GM21367 (cell line): ENCODE measurements around the gene ZNF524.
A peak's percentile ranks its signal among the peaks of the same experiment; 100 is the strongest.
"Not testable (repeated sequence)": the region's sequence is repeated elsewhere in the genome, so short reads cannot be mapped to it uniquely, and the experiment has no call there.

Experiments
- ATAC-seq: cut with Tn5 transposase; IDR thresholded peaks from one replicate; pipeline ENCODE4 v1.9.1; 2021; ENCODE audit not compliant: unreplicated experiment

Gene ZNF524

GRCh38 chr19:55581145-55581822 is 18.8 kb upstream of the ZNF524 start:
- ATAC-seq: no peak

GRCh38 chr19:55581823-55582223 is 18.3 kb upstream of the ZNF524 start:
- no peak for ATAC-seq

GRCh38 chr19:55582284-55582683 is 17.8 kb upstream of the ZNF524 start:
- ATAC-seq: not testable (repeated sequence)

- not testable (repeated sequence) for ATAC-seq
Observed at GRCh38 chr19:55583897-55584296, 16.2 kb upstream of the ZNF524 start.

GRCh38 chr19:55584871-55585270 is 15.2 kb upstream of the ZNF524 start:
- ATAC-seq: no peak

GRCh38 chr19:55585658-55586339 is 14.3 kb upstream of the ZNF524 start:
- no peak for ATAC-seq

GRCh38 chr19:55586976-55587668 is 13.0 kb upstream of the ZNF524 start:
- ATAC-seq: peak; percentile 85

- no peak for ATAC-seq
Observed at GRCh38 chr19:55588738-55589137, 11.3 kb upstream of the ZNF524 start.

- no peak for ATAC-seq
Observed at GRCh38 chr19:55590109-55590508, 10.0 kb upstream of the ZNF524 start.

- no peak for ATAC-seq
Observed at GRCh38 chr19:55590617-55591016, 9.5 kb upstream of the ZNF524 start.

- no peak for ATAC-seq
Observed at GRCh38 chr19:55591555-55591954, 8.5 kb upstream of the ZNF524 start.

GRCh38 chr19:55592391-55593090 is 7.5 kb upstream of the ZNF524 start:
- ATAC-seq: no peak

GRCh38 chr19:55593096-55593772 is 6.9 kb upstream of the ZNF524 start:
- no peak for ATAC-seq

GRCh38 chr19:55594996-55595545 is 5.0 kb upstream of the ZNF524 start:
- no peak for ATAC-seq

GRCh38 chr19:55596304-55596703 is 3.8 kb upstream of the ZNF524 start:
- no peak for ATAC-seq

- ATAC-seq: no peak
Observed at GRCh38 chr19:55597501-55597921, 2.6 kb upstream of the ZNF524 start.

GRCh38 chr19:55598034-55598433 is 2.1 kb upstream of the ZNF524 start:
- no peak for ATAC-seq

GRCh38 chr19:55598719-55599467 is 1.2 kb upstream of the ZNF524 start:
- peak; percentile 36 for ATAC-seq

- ATAC-seq: peak; percentile 36
Observed at GRCh38 chr19:55599468-55599841, 633 bp upstream of the ZNF524 start, which contains the start of gene FIZ1. FIZ1 (minus strand) TSS chr19:55599517; CDS start chr19:55597865, 1,652 bp downstream.

GRCh38 chr19:55600662-55601028 is 557 bp downstream of the ZNF524 start:
- ATAC-seq: no peak
